Measurements from ENCODE around the gene SDR39U1. TPM values are rescaled to one million over a fixed set of nuclear protein-coding genes. Genes with fewer than 3 reads are reported as not detected.

Gene SDR39U1
- total RNA-seq, 4 donors from 2014 or later: 16.1 to 36.0 (median 20.4) TPM

GRCh38 chr14:24398293-24398652 is 44.3 kb downstream of the SDR39U1 start:
- 15 to 21% methylated on average over 2 to 4 of the region's 7 CpGs for WGBS, 2 donors
- peak overlapping the region; percentile 57 to 77 (median 69) for H3K4me3 ChIP-seq
- no peaks in the 10 kb centered on the region for H3K9me3 ChIP-seq
- peaks cover 0 to 7% (median 0%) of the 10 kb centered on the region in 3 donors for H3K36me3 ChIP-seq
- no peak for TF ChIP-seq CTCF (IDR thresholded peaks at IDR 0.05)
- TF ChIP-seq POLR2A (IDR thresholded peaks at IDR 0.05): no peak
- DNase-seq: no peak
- H3K27ac ChIP-seq: peak overlapping the region; percentile 83 to 91 (median 88)
- intact Hi-C loops (cut with DNase I): no loop called here
- no peaks in the 10 kb centered on the region for H3K27me3 ChIP-seq
- H3K4me1 ChIP-seq: peaks cover 48 to 90% (median 50%) of the 10 kb centered on the region in 3 donors

GRCh38 chr14:24397639-24398292 is 44.8 kb downstream of the SDR39U1 start:
- H3K4me1 ChIP-seq: peaks cover 48 to 90% (median 50%) of the 10 kb centered on the region in 3 donors
- TF ChIP-seq CTCF (IDR thresholded peaks at IDR 0.05) (no peak), POLR2A (IDR thresholded peaks at IDR 0.05) (no peak)
- intact Hi-C loops (cut with DNase I): no loop called here
- no peaks in the 10 kb centered on the region for H3K9me3 ChIP-seq
- no peak for DNase-seq
- peak overlapping the region in 2 of 4 donors; percentile 76 to 77 for H3K4me3 ChIP-seq
- H3K27me3 ChIP-seq: no peaks in the 10 kb centered on the region
- whole genome bisulfite sequencing, 2 donors: 55 to 56% methylated on average over 4 to 6 of the region's 6 CpGs
- peaks cover 0 to 3% (median 0%) of the 10 kb centered on the region in 3 donors for H3K36me3 ChIP-seq
- H3K27ac ChIP-seq: peak overlapping the region; percentile 83 to 91 (median 88)

- H3K4me3 ChIP-seq: no peak overlapping the region
- TF ChIP-seq CTCF (IDR thresholded peaks at IDR 0.05): no peak
- TF ChIP-seq POLR2A (IDR thresholded peaks at IDR 0.05): no peak
- DNase-seq: no peak
- intact Hi-C loops (cut with DNase I): no loop called here
- no peaks in the 10 kb centered on the region for H3K36me3 ChIP-seq
- no peaks in the 10 kb centered on the region for H3K9me3 ChIP-seq
- no peaks in the 10 kb centered on the region for H3K27me3 ChIP-seq
- peaks cover 41 to 89% (median 53%) of the 10 kb centered on the region in 3 donors for H3K4me1 ChIP-seq
- peak overlapping the region; percentile 83 to 91 (median 88) for H3K27ac ChIP-seq
- 40 to 53% methylated on average over 6 to 8 of the region's 8 CpGs for WGBS, 2 donors
Measured at GRCh38 chr14:24395609-24396582, 46.7 kb downstream of the SDR39U1 start.

GRCh38 chr14:24394275-24394674 is 48.3 kb downstream of the SDR39U1 start:
- Histone ChIP-seq H3K4me1 (peaks cover 27 to 75% (median 41%) of the 10 kb centered on the region in 3 donors), H3K27me3 (no peaks in the 10 kb centered on the region), H3K36me3 (no peaks in the 10 kb centered on the region), H3K27ac (no peak overlapping the region), H3K4me3 (no peak overlapping the region), H3K9me3 (no peaks in the 10 kb centered on the region)
- TF ChIP-seq POLR2A (IDR thresholded peaks at IDR 0.05) (no peak), CTCF (IDR thresholded peaks at IDR 0.05) (no peak)
- WGBS, 2 donors: 19 to 27% methylated on average over 3 of the region's 3 CpGs
- DNase-seq: no peak
- intact Hi-C loops (cut with DNase I): no loop called here

All from esophagus squamous epithelium (tissue), 5 donors.